Measurements from ENCODE around the gene CISD3.
"Not testable (repeated sequence)": the region's sequence is repeated elsewhere in the genome, so short reads cannot be mapped to it uniquely, and the experiment has no call there.

The CISD3 gene

DNA sequence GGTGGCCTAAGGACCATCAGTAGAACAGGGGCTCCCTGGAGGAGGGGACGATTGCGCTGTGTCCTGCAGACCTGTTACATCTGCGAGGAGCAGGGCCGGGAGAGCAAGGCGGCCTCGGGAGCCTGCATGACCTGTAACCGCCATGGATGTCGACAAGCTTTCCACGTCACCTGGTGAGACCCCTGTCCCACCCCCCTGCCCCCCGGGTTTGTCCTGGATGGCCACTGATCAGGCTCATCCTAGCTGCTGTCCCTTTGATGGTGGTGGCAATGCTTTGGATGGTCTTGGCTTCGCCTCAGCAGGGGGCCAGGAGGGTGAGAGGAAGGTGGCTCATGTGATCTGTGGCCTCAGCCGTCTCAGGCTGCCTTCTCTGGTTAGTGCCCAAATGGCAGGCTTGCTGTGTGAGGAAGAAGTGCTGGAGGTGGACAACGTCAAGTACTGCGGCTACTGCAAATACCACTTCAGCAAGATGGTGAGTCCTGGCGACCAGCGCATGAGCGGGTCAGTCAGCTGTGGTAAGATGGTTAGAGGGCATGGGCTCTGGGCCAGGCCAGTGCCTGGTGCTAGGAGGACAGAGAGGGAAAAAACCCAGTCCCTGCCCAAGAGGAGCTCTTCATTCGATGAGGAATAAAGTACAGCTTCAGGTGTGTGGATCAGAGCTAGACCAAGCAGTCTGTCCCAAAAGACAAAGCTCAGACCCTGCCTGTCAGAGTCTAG lies 20.9 kb upstream of the CISD3 start:
- no peak for DNase-seq

DNA sequence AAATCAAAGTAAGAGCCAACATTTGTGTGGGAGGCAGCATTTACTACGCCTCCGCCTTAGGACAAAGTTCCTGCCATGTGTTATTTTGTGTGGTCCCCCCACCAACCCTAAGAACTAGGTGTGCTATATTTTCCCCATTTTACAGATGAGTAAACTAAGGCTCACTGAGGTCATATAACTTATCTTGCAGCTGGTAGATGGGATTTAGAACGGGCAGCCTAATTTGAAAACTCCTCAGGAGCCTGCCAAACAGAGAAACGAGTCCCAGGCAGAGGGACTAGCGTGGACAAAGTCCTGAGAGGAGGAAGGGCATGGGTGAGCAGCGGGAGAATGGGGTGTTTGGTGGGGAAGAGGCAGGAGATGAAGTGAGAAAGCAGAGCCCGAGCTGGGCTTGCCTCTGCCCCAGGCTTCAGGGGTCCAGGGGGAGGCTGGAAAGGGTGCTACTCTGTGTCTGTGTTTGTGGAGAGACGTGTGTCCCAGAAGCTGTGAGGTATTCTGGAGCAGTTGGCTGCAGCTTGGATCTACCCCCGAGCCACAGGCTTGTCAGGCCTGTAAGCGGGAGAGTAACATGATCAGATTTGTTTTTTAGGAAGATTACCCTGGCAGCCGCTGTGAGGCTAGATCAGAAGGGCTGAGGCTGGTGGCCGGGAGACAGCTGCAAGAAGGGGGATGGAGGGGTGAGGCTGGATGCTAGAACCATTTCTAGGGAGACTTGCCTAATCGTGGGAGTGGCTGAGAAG lies 20.1 kb upstream of the CISD3 start:
- DNase-seq = no peak

DNA sequence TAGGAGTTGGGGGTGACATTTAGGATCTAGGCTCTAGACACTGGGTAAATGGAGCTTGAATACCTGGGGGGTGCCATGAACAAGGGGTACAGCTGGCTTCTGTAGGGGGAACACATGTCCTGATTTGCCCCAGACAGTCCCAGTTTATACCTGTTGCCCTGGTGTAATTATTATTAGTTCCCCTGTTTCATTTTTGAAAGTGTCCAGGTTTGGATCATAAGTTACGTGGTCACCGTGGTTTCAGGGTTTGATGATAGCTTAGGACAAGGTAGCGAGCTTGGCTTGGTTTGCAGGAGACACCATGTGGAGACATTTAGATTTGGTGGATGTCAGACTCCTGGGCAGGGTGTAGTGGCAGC lies 19.6 kb upstream of the CISD3 start:
- no peak for DNase-seq

DNA sequence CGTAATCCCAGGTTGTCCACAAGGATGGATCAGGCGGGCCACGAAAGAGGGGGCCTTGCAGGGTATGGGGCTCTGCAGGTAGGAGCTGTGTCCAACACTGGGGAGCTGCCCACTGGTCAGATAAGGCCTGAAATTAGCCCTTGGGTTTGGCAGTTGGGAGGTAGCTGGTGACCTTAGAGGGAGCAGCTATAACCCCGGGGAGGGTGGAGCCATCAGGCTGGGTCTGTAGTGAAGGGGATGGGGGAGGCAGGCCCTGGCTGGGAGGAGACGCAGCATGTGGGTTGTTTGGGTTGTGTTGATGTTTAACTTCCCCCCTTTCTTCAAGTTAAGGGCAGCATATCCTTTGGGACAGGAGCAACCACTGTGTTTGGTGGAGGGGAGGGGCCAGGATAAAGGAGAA lies 19.2 kb upstream of the CISD3 start:
- no peak for DNase-seq

DNA sequence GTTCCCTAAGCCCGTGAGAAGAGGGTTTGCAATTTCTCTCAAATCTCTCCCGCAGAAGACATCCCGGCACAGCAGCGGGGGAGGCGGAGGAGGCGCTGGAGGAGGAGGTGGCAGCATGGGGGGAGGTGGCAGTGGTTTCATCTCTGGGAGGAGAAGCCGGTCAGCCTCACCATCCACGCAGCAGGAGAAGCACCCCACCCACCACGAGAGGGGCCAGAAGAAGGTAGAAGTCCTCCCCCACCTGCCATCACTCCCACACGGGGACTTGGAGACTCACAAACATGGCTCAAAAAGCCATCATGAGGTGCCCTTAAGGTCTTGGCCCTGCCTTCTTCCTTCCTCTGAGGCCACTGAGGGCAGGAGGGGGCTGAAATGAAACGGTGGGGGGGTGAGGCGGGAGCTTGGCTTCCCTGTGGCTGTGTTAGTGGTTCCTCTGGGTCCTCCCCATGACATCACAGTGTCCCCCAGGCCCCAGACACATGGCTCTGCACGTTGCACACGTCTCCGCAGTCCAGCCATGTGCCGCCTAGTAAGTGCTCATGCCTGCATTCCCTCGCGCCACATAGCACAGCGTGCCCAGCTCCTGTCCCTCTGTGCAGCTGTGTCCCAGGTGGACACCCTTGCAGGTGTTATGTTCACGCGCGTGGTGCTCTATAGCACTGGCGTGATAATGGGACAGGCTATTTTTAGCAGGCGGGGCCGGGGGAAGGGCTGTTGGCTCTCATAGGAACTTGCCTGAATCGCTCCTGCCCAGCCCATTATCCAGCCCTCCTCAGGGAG lies 18.2 kb upstream of the CISD3 start:
- DNase-seq = no peak

DNA sequence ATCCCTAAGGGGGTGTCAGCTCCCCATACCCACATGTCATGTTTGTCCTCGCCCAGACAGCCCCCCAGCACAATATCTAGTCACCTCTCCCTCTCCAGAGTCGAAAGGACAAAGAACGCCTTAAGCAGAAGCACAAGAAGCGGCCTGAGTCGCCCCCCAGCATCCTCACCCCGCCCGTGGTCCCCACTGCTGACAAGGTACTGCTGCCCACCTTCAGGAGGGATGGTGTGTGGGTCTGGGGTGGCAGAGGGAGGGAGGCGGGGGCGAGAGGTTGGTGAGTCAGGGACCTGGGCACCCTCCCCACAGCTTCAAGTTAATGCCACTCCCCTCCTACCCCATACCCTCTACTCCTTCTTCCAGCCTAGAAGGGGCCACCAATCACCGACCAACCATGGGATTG lies 17.5 kb upstream of the CISD3 start:
- DNase-seq = no peak

DNA sequence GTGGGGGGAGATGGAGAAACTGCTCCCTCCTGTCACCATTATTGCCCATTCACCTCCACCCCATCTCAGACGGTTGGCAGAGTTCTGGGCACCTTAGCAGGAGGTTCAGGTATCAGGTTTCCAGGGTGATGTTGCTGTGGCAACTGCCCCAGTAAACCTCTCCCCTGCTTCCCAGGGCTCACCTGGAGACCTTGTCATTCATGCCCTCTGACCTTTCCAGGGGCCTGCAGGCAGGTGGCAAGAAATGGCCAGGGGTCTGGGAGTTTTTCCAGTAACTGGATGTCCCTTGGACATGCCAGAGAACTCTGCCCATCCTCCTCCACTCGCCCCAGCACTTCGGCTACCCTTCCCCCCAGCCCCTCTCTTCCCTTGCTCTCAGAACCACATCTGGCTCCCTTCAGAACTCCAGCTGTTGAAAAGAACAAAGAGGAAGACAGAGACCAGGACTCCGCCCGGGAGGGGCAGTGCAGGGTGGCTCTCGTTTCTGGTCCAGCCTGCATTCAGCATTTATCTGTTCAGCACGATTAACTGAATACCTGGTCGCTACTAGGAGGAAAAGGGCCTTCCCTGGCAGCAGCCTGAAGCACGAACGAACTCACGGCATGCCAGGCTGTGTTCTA lies 16.6 kb upstream of the CISD3 start:
- no peak for DNase-seq

DNA sequence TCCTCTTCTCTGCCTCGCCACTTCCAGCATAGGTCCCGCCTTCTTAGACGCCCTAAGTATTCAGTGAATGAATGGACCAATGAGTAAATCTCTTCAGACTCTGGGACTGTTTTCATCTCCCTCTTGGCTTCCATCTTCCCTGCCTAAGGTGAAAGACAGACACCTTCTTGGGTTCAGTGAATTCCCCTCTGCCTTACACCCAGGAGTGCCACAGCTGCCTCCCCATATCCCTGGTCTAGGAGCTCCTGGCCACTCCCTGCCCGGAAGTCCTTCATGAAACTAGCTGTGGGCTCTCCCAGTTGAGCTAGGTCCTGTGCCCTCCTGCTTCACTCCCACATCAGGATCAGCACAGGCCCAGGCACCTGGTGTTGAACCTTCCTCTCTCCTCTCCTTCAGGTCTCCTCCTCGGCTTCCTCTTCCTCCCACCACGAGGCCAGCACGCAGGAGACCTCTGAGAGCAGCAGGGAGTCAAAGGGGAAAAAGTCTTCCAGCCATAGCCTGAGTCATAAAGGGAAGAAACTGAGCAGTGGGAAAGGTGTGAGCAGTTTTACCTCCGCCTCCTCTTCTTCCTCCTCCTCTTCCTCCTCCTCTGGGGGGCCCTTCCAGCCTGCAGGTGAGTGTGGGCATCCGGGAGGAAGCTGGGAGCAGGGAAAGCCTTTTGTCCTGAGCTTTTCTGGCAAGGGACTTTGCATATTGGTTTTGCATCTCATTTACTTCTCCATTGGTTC lies 14.8 kb upstream of the CISD3 start:
- no peak for DNase-seq

DNA sequence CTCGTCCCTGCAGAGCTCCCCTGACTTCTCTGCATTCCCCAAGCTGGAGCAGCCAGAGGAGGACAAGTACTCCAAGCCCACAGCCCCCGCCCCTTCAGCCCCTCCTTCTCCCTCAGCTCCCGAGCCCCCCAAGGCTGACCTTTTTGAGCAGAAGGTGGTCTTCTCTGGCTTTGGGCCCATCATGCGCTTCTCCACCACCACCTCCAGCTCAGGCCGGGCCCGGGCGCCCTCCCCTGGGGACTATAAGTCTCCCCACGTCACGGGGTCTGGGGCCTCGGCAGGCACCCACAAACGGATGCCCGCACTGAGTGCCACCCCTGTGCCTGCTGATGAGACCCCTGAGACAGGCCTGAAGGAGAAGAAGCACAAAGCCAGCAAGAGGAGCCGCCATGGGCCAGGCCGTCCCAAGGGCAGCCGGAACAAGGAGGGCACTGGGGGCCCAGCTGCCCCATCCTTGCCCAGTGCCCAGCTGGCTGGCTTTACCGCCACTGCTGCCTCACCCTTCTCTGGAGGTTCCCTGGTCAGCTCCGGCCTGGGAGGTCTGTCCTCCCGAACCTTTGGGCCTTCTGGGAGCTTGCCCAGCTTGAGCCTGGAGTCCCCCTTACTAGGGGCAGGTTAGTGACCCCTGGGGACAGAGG lies 13.7 kb upstream of the CISD3 start:
- no peak for DNase-seq

DNA sequence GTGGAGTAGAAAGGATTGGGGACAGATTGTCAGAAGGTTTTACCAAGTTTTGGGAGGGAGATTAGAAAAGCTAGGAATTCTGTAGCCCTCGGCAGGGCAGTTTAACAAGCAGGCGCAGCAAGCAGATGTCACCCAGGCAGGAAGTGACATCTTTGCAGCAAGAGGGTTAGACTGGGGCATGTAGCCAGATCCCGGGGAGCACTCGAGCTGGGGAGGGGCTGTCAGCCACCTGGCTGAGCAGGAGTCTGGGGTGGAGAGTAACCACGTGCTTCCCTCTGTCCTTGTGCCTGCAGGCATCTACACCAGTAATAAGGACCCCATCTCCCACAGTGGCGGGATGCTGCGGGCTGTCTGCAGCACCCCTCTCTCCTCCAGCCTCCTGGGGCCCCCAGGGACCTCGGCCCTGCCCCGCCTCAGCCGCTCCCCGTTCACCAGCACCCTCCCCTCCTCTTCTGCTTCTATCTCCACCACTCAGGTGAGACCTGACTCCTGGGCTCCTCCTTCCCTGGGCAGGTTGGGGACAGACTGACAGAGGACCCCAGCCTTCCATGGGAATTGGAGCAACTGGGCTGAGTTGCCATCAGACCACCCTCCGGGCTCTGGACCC lies 12.9 kb upstream of the CISD3 start:
- no peak for DNase-seq

DNA sequence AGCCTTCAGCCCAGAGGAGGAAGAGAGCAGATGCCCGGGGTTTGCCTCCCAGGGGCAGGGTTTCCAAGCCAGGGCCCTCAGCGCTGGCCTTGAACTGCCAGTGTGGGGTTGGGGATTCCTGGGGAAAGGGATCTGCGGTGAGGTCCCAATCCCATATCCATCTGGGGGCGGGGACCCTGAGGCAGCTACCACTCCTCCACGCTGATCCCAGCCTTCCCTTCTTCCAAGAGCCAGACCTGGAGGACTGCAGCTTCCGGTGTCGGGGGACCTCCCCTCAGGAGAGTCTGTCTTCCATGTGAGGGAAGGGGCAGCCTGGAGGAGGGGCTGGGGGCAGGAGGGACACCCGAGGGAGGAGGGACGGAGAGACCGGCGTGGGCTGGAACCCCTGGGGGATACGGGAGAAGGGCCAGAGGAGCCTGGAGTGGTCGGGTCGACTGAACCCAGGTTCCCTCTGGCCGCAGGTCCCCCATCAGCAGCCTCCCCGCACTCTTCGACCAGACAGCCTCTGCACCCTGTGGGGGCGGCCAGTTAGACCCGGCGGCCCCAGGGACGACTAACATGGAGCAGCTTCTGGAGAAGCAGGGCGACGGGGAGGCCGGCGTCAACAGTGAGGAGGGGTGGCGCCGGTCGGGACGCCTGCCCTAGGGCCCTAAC lies 10.7 kb upstream of the CISD3 start:
- DNase-seq = no peak

DNA sequence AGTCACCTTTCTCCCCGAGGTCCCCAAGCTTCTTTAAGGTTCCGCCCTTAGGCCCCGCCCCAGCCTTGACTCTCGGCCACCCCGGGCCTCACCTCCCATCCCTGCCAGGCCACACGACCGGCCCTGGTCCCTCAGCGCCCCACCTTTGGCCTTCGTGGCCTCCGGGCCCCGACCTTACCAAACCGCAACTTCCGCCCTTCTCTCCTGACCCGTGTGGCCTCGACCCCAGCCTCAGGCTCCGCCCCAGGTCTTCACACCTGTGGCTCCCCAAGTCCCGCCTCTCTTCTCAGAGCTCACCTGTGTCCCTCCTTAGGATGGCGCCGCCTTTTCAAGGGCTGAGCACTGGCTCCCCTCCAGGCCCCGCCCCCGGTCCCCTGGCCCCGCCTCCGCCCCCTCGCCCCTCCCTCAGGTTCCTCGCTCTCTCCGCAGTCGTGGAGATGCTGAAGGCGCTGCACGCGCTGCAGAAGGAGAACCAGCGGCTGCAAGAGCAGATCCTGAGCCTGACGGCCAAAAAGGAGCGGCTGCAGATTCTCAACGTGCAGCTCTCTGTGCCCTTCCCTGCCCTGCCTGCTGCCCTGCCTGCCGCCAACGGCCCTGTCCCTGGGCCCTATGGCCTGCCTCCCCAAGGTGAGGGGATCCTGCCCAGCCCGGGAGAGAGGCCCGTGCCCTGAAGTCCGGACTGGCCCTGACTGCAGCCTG lies 10.0 kb upstream of the CISD3 start:
- no peak for DNase-seq

DNA sequence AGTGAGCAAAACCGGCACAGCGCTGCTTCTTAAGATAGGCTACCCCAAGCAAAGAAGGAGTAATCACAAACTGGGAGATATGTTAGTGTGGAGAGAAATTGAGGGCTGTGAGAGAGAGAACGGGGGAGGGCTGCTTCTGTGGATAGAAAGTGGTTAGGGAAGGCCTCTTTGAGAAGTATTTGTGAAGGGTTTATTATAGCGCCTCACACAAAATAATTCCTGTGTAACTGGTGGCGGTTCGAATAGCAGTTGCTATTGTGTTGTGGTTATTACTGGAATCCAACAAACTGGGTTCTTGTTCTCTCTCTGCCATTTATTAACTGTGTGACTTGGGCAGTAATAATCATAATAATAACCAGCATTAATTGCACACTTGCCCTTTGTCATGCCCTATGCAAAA lies 9.2 kb upstream of the CISD3 start:
- no peak for DNase-seq

DNA sequence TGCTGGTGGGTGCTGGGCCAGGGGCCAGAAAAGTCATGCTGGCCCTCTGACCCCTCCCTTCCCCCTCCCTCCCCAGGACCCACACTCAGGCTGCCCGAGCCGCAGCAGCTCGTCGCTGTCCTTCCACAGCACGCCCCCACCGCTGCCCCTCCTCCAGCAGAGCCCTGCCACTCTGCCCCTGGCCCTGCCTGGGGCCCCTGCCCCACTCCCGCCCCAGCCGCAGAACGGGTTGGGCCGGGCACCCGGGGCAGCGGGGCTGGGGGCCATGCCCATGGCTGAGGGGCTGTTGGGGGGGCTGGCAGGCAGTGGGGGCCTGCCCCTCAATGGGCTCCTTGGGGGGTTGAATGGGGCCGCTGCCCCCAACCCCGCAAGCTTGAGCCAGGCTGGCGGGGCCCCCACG lies 8.3 kb upstream of the CISD3 start:
- no peak for DNase-seq

DNA sequence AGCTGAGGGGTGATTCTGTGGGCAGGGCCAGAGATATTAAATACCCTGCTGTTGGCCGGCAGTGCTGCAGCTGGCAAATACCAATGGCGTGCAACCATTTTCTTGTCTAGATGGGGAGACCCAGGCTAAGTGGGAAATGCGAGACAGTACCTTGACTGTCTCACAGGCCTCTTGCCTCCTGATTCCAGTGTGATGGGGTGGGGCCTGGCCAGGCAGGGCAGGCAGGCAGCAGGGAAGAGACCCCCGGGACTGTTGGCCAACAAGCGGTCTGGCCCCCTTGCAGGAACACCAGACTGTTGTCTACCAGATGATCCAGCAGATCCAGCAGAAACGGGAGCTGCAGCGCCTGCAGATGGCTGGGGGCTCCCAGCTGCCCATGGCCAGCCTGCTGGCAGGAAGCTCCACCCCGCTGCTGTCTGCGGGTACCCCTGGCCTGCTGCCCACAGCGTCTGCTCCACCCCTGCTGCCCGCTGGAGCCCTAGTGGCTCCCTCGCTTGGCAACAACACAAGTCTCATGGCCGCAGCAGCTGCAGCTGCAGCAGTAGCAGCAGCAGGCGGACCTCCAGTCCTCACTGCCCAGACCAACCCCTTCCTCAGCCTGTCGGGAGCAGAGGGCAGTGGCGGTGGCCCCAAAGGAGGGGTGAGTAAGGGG lies 5.7 kb upstream of the CISD3 start:
- no peak for DNase-seq

DNA sequence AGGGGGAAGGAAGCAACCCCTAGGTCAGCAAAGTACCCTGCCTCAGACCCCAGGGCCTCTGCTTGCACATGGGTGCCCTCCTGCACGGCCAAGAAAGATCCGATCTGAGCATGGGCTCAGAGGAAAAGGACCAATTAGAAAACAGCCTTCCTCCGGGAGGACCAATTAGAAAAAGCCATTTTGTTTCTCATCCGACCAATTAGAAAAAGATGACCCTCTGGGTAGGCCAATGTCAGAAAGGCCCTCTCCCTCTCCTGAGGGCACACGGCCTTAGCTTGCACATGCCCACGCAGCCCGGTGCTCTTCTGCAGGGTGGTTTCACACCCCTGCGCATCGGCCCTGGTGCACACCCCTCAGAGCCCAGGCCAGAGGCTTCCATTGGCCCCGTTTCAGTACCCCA lies 5.1 kb upstream of the CISD3 start:
- DNase-seq = no peak

DNA sequence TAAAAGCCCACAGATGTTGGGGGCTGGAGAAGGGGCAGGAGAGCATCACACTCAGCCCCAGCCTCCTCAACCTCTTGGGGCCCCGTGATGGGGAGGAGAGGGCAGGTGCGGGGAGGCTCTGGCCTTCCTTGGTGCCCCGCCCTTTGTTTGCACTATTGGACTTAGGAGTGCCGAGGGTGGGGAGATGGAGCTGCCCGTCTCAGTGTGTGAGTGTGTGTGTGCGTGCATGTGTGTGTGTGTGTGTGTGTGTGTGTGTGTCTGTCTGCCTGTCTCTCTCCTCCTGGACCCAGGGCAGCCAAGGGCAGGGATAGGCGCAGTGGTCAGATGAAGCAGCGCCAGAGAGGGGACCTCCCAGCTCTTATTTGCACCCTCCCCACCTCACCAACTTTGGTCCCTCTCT lies 4.0 kb upstream of the CISD3 start:
- not testable (repeated sequence) for DNase-seq

DNA sequence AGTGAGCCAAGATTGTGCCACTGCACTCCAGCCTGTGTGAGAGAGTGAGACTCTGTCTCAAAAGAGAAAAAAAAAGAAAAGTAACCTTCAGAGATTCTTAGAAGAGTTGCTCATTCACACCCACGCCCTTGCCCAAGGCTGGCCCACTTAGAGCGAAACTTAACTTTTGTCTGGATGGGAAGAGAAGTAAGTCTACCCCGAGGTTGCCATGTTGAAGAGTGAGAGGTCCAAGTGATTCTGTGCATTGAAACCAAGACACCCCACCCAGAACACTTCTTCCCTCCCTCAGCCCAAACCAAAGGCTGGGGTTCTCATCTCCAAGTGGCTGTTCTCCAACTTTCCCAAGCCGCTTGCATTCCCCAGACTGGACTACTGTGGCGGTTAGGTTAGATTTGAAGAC lies 2.4 kb upstream of the CISD3 start:
- peak; percentile 75 for DNase-seq

DNA sequence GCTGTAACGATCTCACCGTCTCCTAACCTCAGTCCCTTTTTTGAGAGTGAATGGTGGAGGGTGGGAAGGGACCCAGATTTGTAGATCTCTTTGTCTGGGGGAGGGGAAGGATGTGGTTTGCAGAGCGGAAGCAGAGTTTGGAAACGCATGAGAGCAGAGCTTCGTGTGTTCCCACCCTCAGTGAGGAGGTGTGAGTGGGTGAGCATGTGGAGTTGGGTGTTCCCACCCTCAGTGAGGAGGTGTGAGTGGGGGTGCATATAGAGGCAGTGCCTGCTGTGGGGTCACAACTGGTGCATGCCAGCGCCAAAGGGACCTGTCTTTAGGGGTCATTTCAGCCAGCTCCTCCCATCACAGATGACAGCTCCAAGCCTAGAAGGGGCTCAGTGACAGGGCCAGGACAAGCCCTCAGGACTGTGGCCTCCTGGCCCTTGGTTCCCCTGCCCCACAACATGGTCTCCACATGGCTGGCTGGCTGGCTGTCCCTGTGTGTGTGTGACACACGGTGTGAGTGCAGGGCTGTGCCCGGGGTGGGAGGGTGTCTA lies 1.8 kb upstream of the CISD3 start:
- peak; percentile 67 for DNase-seq

DNA sequence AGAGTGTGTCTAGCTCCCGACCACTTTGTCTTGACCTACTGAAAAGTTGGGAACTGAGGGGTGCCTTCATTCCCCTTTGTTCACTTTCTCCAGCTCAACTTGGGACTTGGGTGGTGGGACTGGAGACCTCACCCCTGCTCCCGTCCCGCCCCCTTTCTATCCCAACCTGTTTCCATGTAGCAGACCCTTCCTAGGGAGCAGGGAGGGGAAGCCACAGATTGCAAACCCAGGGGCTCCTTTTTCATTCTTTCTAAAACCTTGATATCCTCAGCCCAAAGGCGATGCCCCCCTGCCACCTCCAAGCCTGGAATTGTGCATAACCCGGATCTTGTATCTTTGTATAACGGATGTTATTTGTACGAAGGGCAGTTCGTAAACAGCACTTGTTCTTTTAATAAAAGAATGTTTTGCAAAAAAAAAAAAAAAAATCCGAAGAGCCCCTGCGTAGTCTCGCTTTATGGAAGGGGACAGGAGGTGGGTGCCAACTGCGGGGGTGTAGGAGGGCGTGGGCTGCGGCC lies 714 bp upstream of the CISD3 start:
- no peak for DNase-seq

Measured in activated CD8-positive, alpha-beta memory T cell treated with anti-CD3 and anti-CD28 coated beads, Interleukin-2, amount 50 U/mL, for 4 hours (primary cell).